Endodermal cell (in vitro differentiated cells): ENCODE results near the gene PIP4P1. TPM values are rescaled to one million over a fixed set of nuclear protein-coding genes. Genes with fewer than 3 reads are reported as not detected.

Experiments
- DNase-seq: peaks from one replicate; pipeline ENCODE4 v3.0.0-alpha.2; 2017
- H3K27ac ChIP-seq: 2 replicates; pipeline ENCODE4 v1.5.1; 2013; ENCODE audit warnings: mild to moderate bottlenecking, low read depth, low read length, moderate library complexity
- H3K27me3 ChIP-seq: 2 replicates; pipeline ENCODE4 v1.6.1; 2013; ENCODE audit warnings: mild to moderate bottlenecking, low read length, moderate library complexity; ENCODE audit not compliant: insufficient read depth, control insufficient read depth, poor library complexity, severe bottlenecking
- H3K36me3 ChIP-seq: 2 replicates; pipeline ENCODE4 v1.7.0; 2013; ENCODE audit warnings: mild to moderate bottlenecking, low read length, moderate library complexity; ENCODE audit not compliant: control insufficient read depth, insufficient read depth
- H3K4me1 ChIP-seq: one replicate; pipeline ENCODE4 v1.7.0; 2013; ENCODE audit warnings: low read length; ENCODE audit not compliant: control insufficient read depth, insufficient read depth
- H3K4me3 ChIP-seq: 2 replicates; pipeline ENCODE4 v1.5.1; 2013; ENCODE audit warnings: mild to moderate bottlenecking, low read length, moderate library complexity
- H3K9ac ChIP-seq: 2 replicates; pipeline ENCODE4 v1.6.1; 2013; ENCODE audit warnings: mild to moderate bottlenecking, low read length, moderate library complexity; ENCODE audit not compliant: poor library complexity, severe bottlenecking; ENCODE audit errors: extremely low read depth
- H3K9me3 ChIP-seq: 2 replicates; pipeline ENCODE4 v1.6.1; 2013; ENCODE audit warnings: mild to moderate bottlenecking, low read length, moderate library complexity; ENCODE audit not compliant: control insufficient read depth
- H3K27ac Mint-ChIP-seq: 2 replicates; pipeline ENCODE4 v1.8.0; 2020; ENCODE audit warnings: mixed read lengths
- H3K27me3 Mint-ChIP-seq: 2 replicates; pipeline ENCODE4 v1.8.0; 2021; ENCODE audit warnings: mild to moderate bottlenecking, mixed read lengths; ENCODE audit not compliant: insufficient read depth
- H3K36me3 Mint-ChIP-seq: 2 replicates; pipeline ENCODE4 v1.8.0; 2020; ENCODE audit warnings: low read depth, mixed read lengths
- H3K4me1 Mint-ChIP-seq: 2 replicates; pipeline ENCODE4 v1.8.0; 2020; ENCODE audit warnings: mixed read lengths
- H3K4me3 Mint-ChIP-seq: 2 replicates; pipeline ENCODE4 v1.8.0; 2020; ENCODE audit warnings: mild to moderate bottlenecking, moderate library complexity, mixed read lengths
- H3K9me3 Mint-ChIP-seq: 2 replicates; pipeline ENCODE4 v1.8.0; 2020; ENCODE audit warnings: mild to moderate bottlenecking, mixed read lengths
- CTCF ChIP-seq: fragments of 200-600 bp; sonication (generic); conservative IDR thresholded peaks from 2 replicates; pipeline ENCODE4 v1.5.0; 2021; ENCODE audit warnings: antibody characterized with exemption, mild to moderate bottlenecking
- WGBS, 2 experiments: methylation state at CpG; one replicate each; pipeline versions ENCODE4 v1.1.5 to v1.1.7; 2013; ENCODE audit warnings: missing lambda C conversion rate in 2 of 2, mixed read lengths in 1 of 2; ENCODE audit not compliant: insufficient coverage in 1 of 2, insufficient read length in 1 of 2; 5-methylcytosine and 5-hydroxymethylcytosine counted together
- total RNA-seq, 2 donors: library from RNA; stranded (reverse); fragmentation: NEBNext Ultra II Directional in 1 of 2; extraction: Animal tissue kit (Norgen Biotek cat#: 25700) in 1 of 2; gene quantifications; 2 replicates in 1 of 2; 3 replicates in 1 of 2; pipeline ENCODE4 v1.2.1, GENCODE V29; 2021

Gene PIP4P1
- total RNA-seq, 2 donors from 2014 or later: 32.1 to 38.1 TPM

GRCh38 chr14:20503898-20504297 is 42.7 kb upstream of the PIP4P1 start:
- Histone ChIP-seq H3K9ac (no peak overlapping the region), H3K36me3 (no peaks in the 10 kb centered on the region), H3K4me3 (no peak overlapping the region), H3K27me3 (no peaks in the 10 kb centered on the region), H3K27ac (peak overlapping the region; percentile 51), H3K9me3 (no peaks in the 10 kb centered on the region), H3K4me1 (no peaks in the 10 kb centered on the region)
- Mint-ChIP-seq H3K36me3 (no peaks in the 10 kb centered on the region), H3K9me3 (peaks cover 12% of the 10 kb centered on the region), H3K27me3 (peaks cover 3% of the 10 kb centered on the region), H3K4me1 (peaks cover 7% of the 10 kb centered on the region), H3K27ac (no peak overlapping the region), H3K4me3 (no peak overlapping the region)
- no peak for DNase-seq
- WGBS, 2 experiments: 87 to 93% methylated on average over 6 of the region's 6 CpGs
- no peak for TF ChIP-seq CTCF

DNA sequence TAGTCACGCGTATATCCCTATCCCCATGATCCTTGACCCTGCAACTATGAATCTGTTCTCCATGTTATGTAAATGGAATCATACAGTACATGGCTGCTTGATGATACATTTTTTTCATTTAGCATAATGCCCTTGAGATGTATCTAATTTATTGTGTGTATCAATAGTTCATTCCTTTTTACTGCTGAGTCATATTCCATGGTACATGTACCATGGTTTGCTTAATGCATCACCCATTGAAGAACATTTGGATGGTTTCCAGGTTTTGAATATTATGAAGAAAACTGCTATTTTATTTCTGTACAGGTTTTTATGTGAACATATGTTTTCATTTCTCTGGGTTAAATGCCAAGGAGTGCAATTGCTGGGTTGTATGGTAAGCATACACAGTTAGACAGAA is 40.1 kb upstream of the PIP4P1 start:
- Mint-ChIP-seq H3K4me1 (peaks cover 10% of the 10 kb centered on the region), H3K36me3 (no peaks in the 10 kb centered on the region), H3K9me3 (peaks cover 12% of the 10 kb centered on the region), H3K27me3 (peaks cover 3% of the 10 kb centered on the region), H3K27ac (no peak overlapping the region), H3K4me3 (no peak overlapping the region)
- Histone ChIP-seq H3K9ac (no peak overlapping the region), H3K4me3 (no peak overlapping the region), H3K4me1 (no peaks in the 10 kb centered on the region), H3K9me3 (no peaks in the 10 kb centered on the region), H3K27me3 (no peaks in the 10 kb centered on the region), H3K36me3 (no peaks in the 10 kb centered on the region), H3K27ac (no peak overlapping the region)
- WGBS, 2 experiments: 96 to 100% methylated on average over 2 of the region's 2 CpGs
- DNase-seq: no peak
- no peak for TF ChIP-seq CTCF

DNA sequence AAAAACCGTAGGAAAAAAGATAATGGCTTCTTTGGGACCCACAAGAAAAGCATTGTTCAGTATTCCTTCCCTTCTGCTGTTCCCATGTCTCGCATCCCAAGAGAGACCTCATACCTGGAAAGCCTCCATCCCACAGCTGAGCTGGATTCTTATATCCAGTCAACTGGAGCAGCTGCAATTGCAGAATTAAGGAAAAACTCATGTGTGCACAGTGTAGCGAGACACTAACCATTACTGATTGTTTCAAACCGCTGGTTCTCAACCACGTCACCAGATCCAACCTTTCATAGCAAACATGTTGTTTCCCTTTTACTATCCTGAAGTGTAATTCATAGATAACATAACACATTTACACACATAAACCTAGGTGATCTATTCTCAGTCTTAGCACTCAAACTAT is 38.6 kb upstream of the PIP4P1 start:
- Histone ChIP-seq H3K27ac (no peak overlapping the region), H3K4me1 (no peaks in the 10 kb centered on the region), H3K27me3 (no peaks in the 10 kb centered on the region), H3K36me3 (no peaks in the 10 kb centered on the region), H3K4me3 (no peak overlapping the region), H3K9ac (no peak overlapping the region), H3K9me3 (peaks cover 12% of the 10 kb centered on the region)
- Mint-ChIP-seq H3K4me3 (no peak overlapping the region), H3K4me1 (peaks cover 10% of the 10 kb centered on the region), H3K27me3 (peaks cover 2% of the 10 kb centered on the region), H3K36me3 (no peaks in the 10 kb centered on the region), H3K9me3 (peaks cover 23% of the 10 kb centered on the region), H3K27ac (no peak overlapping the region)
- DNase-seq: no peak
- 94 to 96% methylated on average over 5 of the region's 5 CpGs for WGBS, 2 experiments
- no peak for TF ChIP-seq CTCF
